Trophoblast cell (in vitro differentiated cells and primary cell): Measurements from ENCODE around the gene SLC37A3.

ENCODE experiments used
- DNase-seq, 2 donors: peaks; one replicate each; pipeline ENCODE4 v3.0.0-alpha.2; 2016
- H2AFZ ChIP-seq: 2 replicates; pipeline ENCODE4 v1.6.1; 2013; ENCODE audit warnings: low read length, moderate library complexity, mild to moderate bottlenecking; ENCODE audit not compliant: insufficient read depth, poor library complexity
- H2AK5ac ChIP-seq: 2 replicates; pipeline ENCODE4 v1.6.1; 2013; ENCODE audit warnings: mild to moderate bottlenecking, low read length
- H2BK120ac ChIP-seq: 2 replicates; pipeline ENCODE4 v1.6.1; 2013; ENCODE audit warnings: low read length, mild to moderate bottlenecking, moderate library complexity; ENCODE audit not compliant: insufficient read depth, poor library complexity
- H2BK12ac ChIP-seq: 2 replicates; pipeline ENCODE4 v1.6.1; 2013; ENCODE audit warnings: mild to moderate bottlenecking, low read length, moderate library complexity
- H2BK5ac ChIP-seq: 2 replicates; pipeline ENCODE4 v1.6.1; 2013; ENCODE audit warnings: low read length, low read depth, moderate library complexity, mild to moderate bottlenecking; ENCODE audit not compliant: poor library complexity
- H3K14ac ChIP-seq: 2 replicates; pipeline ENCODE4 v1.6.1; 2013; ENCODE audit warnings: mild to moderate bottlenecking, low read length
- H3K18ac ChIP-seq: 2 replicates; pipeline ENCODE4 v1.6.1; 2013; ENCODE audit warnings: mild to moderate bottlenecking, low read length
- H3K23ac ChIP-seq: 2 replicates; pipeline ENCODE4 v1.6.1; 2013; ENCODE audit warnings: low read length
- H3K27ac ChIP-seq: 2 replicates; pipeline ENCODE4 v1.5.1; 2013; ENCODE audit warnings: low read depth, mild to moderate bottlenecking, inconsistent platforms, low read length, moderate library complexity
- H3K27me3 ChIP-seq: 2 replicates; pipeline ENCODE4 v1.6.1; 2013; ENCODE audit warnings: inconsistent platforms, mild to moderate bottlenecking, low read length, moderate library complexity; ENCODE audit not compliant: insufficient read depth
- H3K36me3 ChIP-seq, 2 experiments: 1 replicate in 1 of 2; 2 replicates in 1 of 2; pipeline ENCODE4 v1.6.1; 2013; ENCODE audit warnings: low read length in 2 of 2, mild to moderate bottlenecking in 2 of 2, moderate library complexity in 1 of 2; ENCODE audit not compliant: insufficient read depth in 2 of 2, control insufficient read depth in 1 of 2
- H3K4ac ChIP-seq: 2 replicates; pipeline ENCODE4 v1.6.1; 2013; ENCODE audit warnings: low read depth, mild to moderate bottlenecking, low read length, moderate library complexity
- H3K4me1 ChIP-seq, 2 experiments: 1 replicate in 1 of 2; 2 replicates in 1 of 2; pipeline ENCODE4 v1.6.1; 2013; ENCODE audit warnings: low read length in 2 of 2, mild to moderate bottlenecking in 2 of 2, moderate library complexity in 1 of 2; ENCODE audit not compliant: insufficient read depth in 2 of 2, control insufficient read depth in 1 of 2
- H3K4me2 ChIP-seq: 2 replicates; pipeline ENCODE4 v1.6.1; 2013; ENCODE audit warnings: inconsistent platforms, mild to moderate bottlenecking, low read length, moderate library complexity
- H3K4me3 ChIP-seq: 2 replicates; pipeline ENCODE4 v1.5.1; 2013; ENCODE audit warnings: mild to moderate bottlenecking, low read depth, low read length, inconsistent platforms
- H3K79me1 ChIP-seq: one replicate; pipeline ENCODE4 v1.6.1; 2013; ENCODE audit warnings: low read length
- H3K79me2 ChIP-seq: 2 replicates; pipeline ENCODE4 v1.6.1; 2013; ENCODE audit warnings: low read length, mild to moderate bottlenecking; ENCODE audit not compliant: control insufficient read depth, insufficient read depth, poor library complexity
- H3K9ac ChIP-seq: 2 replicates; pipeline ENCODE4 v1.6.1; 2013; ENCODE audit warnings: mild to moderate bottlenecking, low read length
- H3K9me3 ChIP-seq: 2 replicates; pipeline ENCODE4 v1.6.1; 2013; ENCODE audit warnings: low read depth, mild to moderate bottlenecking, control low read depth, inconsistent platforms, low read length; ENCODE audit not compliant: insufficient read depth
- H4K12ac ChIP-seq: 2 replicates; pipeline ENCODE4 v1.6.1; 2013; ENCODE audit warnings: low read depth, mild to moderate bottlenecking, low read length, moderate library complexity
- H4K8ac ChIP-seq: 2 replicates; pipeline ENCODE4 v1.6.1; 2013; ENCODE audit warnings: low read depth, mild to moderate bottlenecking, low read length, moderate library complexity
- H4K91ac ChIP-seq: one replicate; pipeline ENCODE4 v1.6.1; 2013; ENCODE audit warnings: low read depth, mild to moderate bottlenecking, low read length, moderate library complexity
- WGBS: extraction: QIAGEN DNeasy Blood & Tissue Kit; methylation state at CpG from one replicate; pipeline ENCODE4 v1.1.7; 2013; ENCODE audit warnings: missing lambda C conversion rate; ENCODE audit not compliant: insufficient read length, insufficient coverage; ENCODE audit errors: extremely low coverage; 5-methylcytosine and 5-hydroxymethylcytosine counted together

SLC37A3 gene

DNA sequence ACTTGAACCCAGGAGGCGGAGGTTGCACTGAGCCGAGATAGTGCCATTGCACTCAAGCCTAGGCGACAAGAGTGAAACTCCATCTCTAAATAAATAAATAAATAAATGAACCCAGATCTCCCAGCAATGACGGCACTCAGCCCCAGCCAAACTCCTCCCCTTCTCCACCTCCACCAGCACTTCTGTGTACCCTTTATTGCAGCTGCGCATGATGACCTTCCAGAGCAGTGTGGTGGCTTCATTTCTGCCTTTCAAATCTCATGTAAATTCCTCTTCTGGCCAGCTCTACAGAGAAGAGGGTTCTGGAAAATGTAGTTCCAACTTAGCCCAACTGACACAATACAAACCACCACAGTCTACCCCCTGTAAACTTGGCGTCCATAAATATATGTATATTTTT is 108.5 kb downstream of the SLC37A3 start:
- no peak overlapping the region for H3K18ac ChIP-seq
- no peak overlapping the region for H4K91ac ChIP-seq
- H3K14ac ChIP-seq: no peak overlapping the region
- H3K27me3 ChIP-seq: no peaks in the 10 kb centered on the region
- H3K9ac ChIP-seq: no peak overlapping the region
- no peak overlapping the region for H3K23ac ChIP-seq
- no peaks in the 10 kb centered on the region for H3K79me2 ChIP-seq
- H3K36me3 ChIP-seq: no peaks in the 10 kb centered on the region
- no peak overlapping the region for H3K4ac ChIP-seq
- no peak overlapping the region for H2BK5ac ChIP-seq
- H2AFZ ChIP-seq: no peak overlapping the region
- H3K4me1 ChIP-seq: no peaks in the 10 kb centered on the region
- no peak overlapping the region for H3K4me3 ChIP-seq
- no peak overlapping the region for H2BK120ac ChIP-seq
- no peak for DNase-seq
- no peak overlapping the region for H4K8ac ChIP-seq
- H3K9me3 ChIP-seq: no peaks in the 10 kb centered on the region
- no peak overlapping the region for H2BK12ac ChIP-seq
- no peak overlapping the region for H3K4me2 ChIP-seq
- no peak overlapping the region for H4K12ac ChIP-seq
- H3K27ac ChIP-seq: no peak overlapping the region
- H3K79me1 ChIP-seq: no peaks in the 10 kb centered on the region
- no CpG with 5 or more reads among the region's 6 CpGs for WGBS
- no peak overlapping the region for H2AK5ac ChIP-seq

DNA sequence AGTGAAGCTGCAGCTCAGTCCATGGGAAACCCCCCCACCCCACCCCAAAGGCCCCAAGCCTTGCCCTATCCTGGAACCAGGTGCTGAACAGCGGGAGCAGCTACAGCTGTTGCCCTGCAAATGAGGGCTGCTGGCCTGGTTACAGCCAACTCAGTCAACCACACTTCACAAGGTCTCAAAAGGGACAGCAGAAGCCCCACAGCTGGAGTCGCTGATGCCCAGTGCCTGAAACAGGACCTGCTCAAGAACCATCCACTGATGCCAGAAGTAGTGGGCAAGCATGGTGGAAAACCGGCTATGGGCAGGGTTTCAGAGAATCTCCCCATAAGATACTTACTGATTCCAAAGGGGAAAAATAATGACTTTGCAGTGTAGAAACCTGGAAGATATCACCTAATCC is 110.3 kb downstream of the SLC37A3 start:
- no peak overlapping the region for H2BK120ac ChIP-seq

DNA sequence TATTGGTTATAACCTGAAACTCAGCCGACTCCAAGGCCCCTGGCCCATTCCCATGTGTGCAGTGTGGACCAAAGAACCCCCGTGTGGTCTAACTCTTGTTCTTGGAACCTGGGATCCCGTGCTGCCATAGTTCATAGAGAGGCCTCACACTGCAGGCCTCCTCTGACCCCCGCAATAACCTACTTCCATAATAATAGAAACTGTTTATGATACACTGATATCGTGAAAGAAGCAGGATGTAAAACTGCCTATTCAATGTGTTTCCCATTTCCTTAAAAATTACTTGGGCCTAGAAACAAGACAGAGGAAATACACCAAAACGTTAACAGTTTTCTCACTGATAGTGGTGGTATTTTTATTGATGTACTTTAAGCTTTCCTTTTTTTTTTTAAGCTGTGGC is 112.4 kb downstream of the SLC37A3 start:
- Histone ChIP-seq H3K9me3 (no peaks in the 10 kb centered on the region), H3K14ac (no peak overlapping the region), H3K4me3 (no peak overlapping the region), H3K36me3 (no peaks in the 10 kb centered on the region), H3K27me3 (no peaks in the 10 kb centered on the region), H3K27ac (no peak overlapping the region), H3K9ac (no peak overlapping the region), H2BK120ac (no peak overlapping the region), H2BK12ac (no peak overlapping the region), H3K4me2 (no peak overlapping the region), H2AK5ac (no peak overlapping the region), H3K23ac (no peak overlapping the region), H2BK5ac (no peak overlapping the region), H3K79me2 (no peaks in the 10 kb centered on the region), H3K4ac (no peak overlapping the region), H3K79me1 (no peaks in the 10 kb centered on the region), H4K91ac (no peak overlapping the region), H3K4me1 (no peaks in the 10 kb centered on the region), H4K12ac (no peak overlapping the region), H2AFZ (no peak overlapping the region), H4K8ac (no peak overlapping the region), H3K18ac (no peak overlapping the region)
- no peak for DNase-seq
- WGBS: no CpG with 5 or more reads among the region's 6 CpGs

More for the DNA sequence above, 110.3 kb downstream of the SLC37A3 start:
- H3K23ac ChIP-seq: no peak overlapping the region
- no peak overlapping the region for H3K27ac ChIP-seq
- no peak overlapping the region for H3K4me3 ChIP-seq
- no peak overlapping the region for H4K8ac ChIP-seq
- H3K9me3 ChIP-seq: no peaks in the 10 kb centered on the region
- no peak overlapping the region for H4K91ac ChIP-seq
- H4K12ac ChIP-seq: no peak overlapping the region
- H3K4ac ChIP-seq: no peak overlapping the region
- no peak overlapping the region for H3K18ac ChIP-seq
- H3K9ac ChIP-seq: no peak overlapping the region
- no peaks in the 10 kb centered on the region for H3K27me3 ChIP-seq
- H2BK12ac ChIP-seq: no peak overlapping the region
- H3K79me1 ChIP-seq: no peaks in the 10 kb centered on the region
- no peak overlapping the region for H3K14ac ChIP-seq
- no peak for DNase-seq
- H2AFZ ChIP-seq: no peak overlapping the region
- no peaks in the 10 kb centered on the region for H3K79me2 ChIP-seq
- WGBS: no CpG with 5 or more reads among the region's 3 CpGs
- H3K4me1 ChIP-seq: no peaks in the 10 kb centered on the region
- no peaks in the 10 kb centered on the region for H3K36me3 ChIP-seq
- H2AK5ac ChIP-seq: no peak overlapping the region
- no peak overlapping the region for H2BK5ac ChIP-seq
- H3K4me2 ChIP-seq: no peak overlapping the region

GRCh38 chr7:140284062-140284461 is 114.3 kb downstream of the SLC37A3 start:
- H3K4me3 ChIP-seq: no peak overlapping the region
- DNase-seq: peak; percentile 22 to 49
- no peak overlapping the region for H4K8ac ChIP-seq
- H3K18ac ChIP-seq: no peak overlapping the region
- H3K4me2 ChIP-seq: no peak overlapping the region
- no peak overlapping the region for H3K4ac ChIP-seq
- no peak overlapping the region for H4K91ac ChIP-seq
- H2AK5ac ChIP-seq: no peak overlapping the region
- no peak overlapping the region for H3K9ac ChIP-seq
- no peaks in the 10 kb centered on the region for H3K9me3 ChIP-seq
- no peak overlapping the region for H2BK12ac ChIP-seq
- H4K12ac ChIP-seq: no peak overlapping the region
- H3K79me1 ChIP-seq: no peaks in the 10 kb centered on the region
- no peak overlapping the region for H2BK120ac ChIP-seq
- H3K14ac ChIP-seq: no peak overlapping the region
- no peaks in the 10 kb centered on the region for H3K36me3 ChIP-seq
- no peak overlapping the region for H3K23ac ChIP-seq
- H2BK5ac ChIP-seq: no peak overlapping the region
- H3K27me3 ChIP-seq: no peaks in the 10 kb centered on the region
- H3K79me2 ChIP-seq: no peaks in the 10 kb centered on the region
- no peaks in the 10 kb centered on the region for H3K4me1 ChIP-seq
- H3K27ac ChIP-seq: no peak overlapping the region
- no CpG with 5 or more reads among the region's 1 CpG for WGBS
- no peak overlapping the region for H2AFZ ChIP-seq
